ENCODE measurements around the gene CHRDL1.
"Not testable (repeated sequence)": the region's sequence is repeated elsewhere in the genome, so short reads cannot be mapped to it uniquely, and the experiment has no call there.

The CHRDL1 gene

DNA sequence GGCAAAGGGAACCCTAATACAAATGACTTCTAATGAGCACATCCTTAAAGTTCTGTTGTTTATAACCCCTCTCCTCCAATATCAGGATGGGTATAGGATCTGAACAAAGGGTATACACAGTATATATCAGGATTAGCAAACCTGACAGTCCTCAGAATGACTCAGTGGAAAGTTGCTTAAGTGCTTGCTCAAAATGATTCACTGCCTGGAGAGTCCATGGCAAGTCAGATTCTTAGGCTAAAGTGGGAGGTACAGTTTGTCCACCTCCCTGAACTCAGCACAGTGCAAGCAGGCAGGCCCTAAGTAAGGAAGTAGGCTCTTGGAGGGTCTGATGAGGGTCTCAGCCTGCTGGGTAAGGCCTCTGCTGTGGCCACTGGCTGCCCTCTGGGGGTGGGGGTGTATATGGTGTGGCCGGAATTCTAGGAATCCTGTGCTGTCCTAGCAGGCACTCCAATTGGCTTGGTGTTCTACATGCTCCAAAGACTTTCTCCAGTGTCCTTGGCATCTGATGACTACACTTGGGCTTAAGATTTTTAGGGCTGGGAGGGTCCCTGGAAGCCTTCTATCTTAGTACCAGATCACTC, 54.3 kb downstream of the CHRDL1 start:
- DNase-seq = no peak

DNA sequence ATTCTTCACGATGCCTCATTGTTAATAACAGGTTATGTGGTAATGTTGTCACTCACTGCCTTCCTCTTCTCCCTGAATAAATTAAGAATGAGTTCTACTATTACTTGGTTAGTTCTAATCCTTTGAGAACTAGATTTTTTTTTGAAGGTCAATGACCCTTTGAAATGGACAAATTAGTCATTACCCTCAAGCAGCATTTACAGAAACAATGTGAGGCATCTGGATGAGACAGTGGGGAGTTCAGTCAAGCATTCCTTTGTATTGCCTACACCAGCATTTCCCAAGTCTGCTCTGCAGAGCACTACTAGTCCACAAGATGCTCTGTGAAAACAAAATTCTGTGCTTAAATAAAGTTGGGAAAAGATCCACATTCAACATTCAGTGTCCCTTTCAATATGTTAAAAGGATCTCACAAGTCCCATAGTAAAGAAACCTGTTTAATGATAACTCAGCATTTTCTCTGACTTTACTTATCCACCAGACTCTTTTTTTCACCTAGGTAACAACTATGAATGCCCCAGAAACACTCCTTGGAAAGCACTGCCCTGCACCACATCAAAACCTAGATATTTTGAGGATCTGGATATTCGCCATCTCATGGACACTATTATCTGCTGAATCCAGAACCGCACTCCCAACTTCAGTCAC, 60.6 kb downstream of the CHRDL1 start:
- no peak for DNase-seq

DNA sequence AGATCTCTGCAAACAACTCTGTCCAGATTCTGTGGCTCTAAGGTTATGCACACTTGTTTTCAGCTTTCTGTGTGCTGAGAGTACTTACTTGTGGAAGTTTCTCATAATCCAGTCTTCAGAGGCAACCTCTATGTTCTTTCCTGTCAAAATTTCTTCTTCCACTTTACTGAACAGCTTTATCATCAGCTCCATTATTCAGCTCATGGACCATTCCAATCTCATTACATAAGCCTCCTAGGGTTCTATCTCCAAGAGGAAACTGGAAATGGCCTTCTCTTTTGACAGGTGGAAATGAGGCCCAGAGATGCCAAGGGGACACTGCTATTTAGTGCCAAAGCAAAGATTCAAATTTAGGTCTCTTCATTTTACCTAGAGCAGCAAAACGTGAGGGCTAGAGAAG, 61.3 kb downstream of the CHRDL1 start:
- no peak for DNase-seq

DNA sequence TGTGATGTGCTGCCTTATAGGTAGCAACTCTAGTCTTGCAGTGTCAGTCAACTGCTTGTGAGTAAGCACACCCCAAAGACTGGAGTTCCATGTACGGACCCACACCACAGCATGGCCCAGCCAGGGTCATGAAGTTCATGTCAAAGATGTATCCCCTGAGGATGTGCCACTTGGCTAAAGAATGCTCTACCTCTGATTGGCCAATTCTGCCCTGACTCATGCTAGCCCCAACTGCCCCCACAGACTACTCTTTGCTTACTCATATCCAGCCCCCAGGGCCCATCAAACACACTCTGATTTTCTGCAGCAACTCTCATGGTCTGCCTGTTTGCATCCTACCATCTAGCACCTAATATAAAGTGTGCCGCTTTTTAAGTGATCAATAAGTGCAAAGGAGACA, 62.5 kb downstream of the CHRDL1 start:
- no peak for DNase-seq

DNA sequence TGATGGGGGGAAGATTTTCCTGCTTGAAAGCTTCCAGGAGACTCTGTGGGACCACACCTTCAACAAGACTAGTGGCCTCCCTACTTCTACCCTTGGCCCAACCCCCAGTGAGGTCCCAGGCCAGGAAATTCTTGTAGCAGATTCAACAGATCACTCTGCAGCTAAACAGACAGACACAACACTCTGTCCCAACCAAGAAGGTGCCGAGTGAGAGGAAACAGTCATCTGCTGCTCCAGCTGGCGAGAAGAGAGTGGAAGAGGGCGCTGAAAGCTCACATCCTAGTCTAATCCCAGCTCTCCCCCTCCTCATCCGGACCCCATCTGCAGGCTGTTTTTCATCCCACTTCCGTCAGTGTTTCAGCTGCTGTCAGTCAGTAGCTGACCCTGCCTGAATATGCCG, 63.4 kb downstream of the CHRDL1 start:
- no peak for DNase-seq

DNA sequence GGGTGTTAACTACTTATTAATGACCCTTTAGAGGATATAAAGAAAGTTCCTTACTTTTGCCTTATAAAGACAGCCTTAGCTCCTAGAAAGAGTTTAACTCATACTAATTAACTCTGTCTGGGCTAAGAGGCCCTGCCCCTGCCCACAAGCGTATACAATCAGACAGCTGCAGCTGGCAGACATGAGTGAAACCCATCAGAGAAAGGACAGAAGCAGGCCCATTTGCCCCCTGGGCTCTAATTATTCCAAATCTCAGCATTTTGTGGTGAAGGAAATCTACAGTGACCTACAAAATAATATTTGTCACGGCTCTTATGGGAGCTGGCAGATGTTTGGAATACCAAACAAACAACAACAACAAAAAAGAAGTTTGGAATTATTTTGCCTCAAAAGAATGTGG, 71.8 kb downstream of the CHRDL1 start:
- DNase-seq = no peak

DNA sequence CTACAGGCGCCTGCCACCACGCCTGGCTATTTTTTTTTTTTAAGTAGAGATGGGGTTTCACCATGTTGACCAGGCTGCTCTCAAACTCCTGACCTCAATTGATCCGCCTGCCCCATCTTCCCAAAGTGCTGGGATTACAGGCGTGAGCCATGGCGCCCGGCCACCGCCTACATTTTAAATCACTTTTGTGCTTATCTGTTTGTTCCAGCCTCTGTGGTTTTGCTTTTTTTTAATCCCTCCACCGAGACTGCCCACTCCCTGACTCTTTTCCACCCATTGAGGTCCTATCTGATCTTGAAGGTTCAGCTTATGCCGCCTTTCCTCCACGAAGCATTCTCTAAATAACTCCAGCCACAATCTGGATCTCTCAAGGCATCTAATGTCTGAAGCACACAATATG, 73.5 kb downstream of the CHRDL1 start:
- DNase-seq = no peak

DNA sequence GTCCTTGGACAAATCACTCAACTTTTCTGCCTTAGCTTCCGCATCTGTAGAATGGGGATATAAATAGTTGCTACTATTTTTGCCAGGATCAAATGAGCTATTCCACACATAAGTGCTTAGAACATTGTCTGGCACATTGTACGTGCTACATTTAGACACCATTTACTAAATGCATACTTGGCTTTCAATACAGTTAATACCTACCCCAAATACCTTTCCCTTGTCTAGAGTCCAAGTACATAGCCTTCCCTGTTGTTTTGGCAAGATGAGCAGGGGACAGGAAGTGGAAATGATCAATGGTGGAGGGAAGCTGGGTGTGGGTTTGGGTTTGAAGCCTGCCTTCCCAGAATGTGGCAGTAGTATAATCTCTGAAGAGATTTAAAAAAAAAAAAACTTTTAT, 82.0 kb downstream of the CHRDL1 start:
- no peak for DNase-seq

DNA sequence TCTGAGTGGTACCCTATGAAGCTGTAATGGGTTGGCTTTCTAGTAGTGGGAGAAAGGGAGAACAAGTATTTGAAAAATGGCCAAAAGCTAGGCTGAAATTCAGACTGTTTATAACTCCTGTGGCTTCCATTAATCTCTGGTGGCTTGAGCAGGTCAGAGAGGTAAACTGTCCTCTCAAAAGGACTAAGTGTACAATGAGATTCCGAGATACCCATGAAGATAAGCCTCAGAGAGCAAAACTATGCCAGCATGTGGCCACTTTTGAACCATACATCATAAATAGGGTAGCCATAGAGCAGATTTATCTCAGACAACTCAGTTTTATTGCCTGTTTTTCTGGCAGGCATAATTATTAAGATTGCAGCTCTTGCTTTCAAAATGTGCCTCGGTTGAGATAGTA, 89.2 kb downstream of the CHRDL1 start:
- no peak for DNase-seq

DNA sequence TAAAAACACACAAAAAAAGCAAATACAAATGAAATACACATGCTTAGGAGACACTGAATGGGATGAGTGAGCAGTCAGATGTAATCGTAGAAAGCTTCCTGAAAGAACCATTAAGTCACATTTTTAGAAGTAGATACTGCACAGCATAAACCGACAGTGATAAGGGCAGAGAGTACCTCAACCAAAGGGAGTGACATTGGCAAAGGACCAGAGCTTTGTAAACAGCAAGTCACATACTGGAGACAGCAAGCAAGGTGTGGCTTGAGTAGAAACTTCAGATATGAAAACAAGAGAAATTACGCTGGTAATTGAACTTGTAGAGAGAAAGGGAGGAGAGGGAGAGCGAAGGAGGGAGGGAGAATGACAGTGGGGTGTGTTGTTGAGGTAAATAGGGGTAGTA, 92.0 kb downstream of the CHRDL1 start:
- no peak for DNase-seq

DNA sequence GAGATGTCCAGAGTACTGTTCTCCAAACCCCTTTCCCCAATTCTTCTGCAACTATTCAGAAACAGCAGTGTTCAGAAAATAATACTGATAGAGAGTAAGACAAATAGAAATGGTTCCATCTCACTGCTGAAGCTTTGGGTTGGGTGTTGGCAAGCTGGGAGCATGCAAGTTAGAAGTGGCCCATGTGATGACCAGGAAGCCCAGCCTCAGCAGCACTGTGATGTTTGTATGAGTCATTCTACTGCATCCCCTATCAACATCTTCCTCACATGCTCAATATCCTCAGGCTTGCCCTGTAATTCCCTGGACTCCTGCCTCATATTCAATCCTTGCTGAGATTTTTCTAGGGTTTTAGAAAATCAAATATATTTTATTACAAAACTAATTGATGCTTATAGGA, 96.5 kb downstream of the CHRDL1 start:
- DNase-seq = no peak

DNA sequence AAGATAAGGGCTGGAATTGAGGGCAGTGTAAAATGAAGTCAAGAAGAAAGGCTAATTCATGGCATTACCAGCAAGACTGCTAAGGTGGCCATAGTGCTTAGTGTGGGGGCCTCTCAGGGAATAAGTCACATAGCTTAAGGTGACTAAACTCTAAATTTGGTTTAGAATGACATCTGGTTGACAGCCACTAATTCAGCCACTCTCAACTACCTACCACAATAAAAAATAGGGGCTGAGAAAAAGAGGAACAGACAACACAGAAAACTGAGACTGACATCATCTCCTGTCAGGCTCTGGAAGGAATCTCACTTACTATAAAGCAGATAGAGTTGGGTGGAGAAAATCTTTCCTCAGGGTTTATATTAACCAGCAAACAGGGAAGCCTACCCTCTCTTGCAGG, 96.9 kb downstream of the CHRDL1 start:
- no peak for DNase-seq

DNA sequence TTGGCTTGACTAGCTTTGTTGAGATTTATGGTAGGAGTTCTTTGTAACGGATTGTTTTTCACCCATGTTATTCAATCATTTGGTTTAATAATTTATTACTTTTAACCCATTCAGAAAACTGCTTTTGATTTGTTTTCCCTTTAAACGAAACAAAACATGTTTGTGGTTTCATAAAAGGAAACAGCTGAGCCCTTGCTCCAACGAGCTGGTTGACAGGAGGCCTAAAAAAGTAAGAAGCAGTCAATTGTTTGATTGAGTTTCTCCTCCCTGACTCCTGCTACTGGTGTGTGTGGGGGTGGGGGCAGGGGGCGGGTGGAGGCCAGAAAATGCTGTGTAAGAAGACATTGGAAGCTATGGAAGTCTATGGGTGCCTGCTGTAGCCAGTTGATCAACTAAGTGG, 102.8 kb downstream of the CHRDL1 start:
- no peak for DNase-seq

DNA sequence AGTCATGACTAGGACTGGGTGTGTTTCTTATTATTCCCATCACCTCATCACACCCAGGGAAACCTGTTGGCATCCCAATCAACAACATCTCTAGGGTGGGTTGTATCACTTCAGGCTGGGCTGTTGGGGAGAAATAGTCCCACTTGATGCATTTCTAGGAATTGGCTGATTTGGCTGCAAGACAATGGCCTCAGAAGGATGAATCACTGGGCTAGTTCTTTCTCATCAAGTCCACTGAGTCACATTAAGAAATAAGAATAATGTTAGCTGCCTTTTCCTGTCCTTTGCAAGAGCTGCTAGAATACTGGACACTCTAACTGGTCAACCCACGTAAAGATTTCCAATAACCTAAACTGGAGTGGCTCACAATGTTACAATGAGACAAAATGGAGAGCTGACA, 104.2 kb downstream of the CHRDL1 start:
- DNase-seq = no peak

DNA sequence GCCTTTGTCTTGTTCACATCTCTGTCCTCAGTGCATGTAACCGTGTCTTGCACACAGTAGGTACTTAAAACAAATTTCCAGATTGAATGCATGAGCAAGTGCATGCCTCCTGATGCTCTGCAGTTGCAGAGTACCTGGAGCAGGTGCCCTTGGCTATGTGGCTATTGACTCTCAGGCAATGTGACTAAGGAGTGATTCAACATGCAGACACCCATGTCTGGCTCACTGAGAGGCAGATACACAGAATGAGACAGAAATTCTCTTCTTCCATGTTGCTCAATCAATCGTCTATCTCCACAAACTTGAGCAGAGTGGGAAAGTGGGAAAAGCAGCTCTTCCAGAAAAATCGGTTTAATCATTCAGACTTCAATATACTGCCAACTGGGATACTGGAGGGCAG, 111.0 kb downstream of the CHRDL1 start:
- no peak for DNase-seq

DNA sequence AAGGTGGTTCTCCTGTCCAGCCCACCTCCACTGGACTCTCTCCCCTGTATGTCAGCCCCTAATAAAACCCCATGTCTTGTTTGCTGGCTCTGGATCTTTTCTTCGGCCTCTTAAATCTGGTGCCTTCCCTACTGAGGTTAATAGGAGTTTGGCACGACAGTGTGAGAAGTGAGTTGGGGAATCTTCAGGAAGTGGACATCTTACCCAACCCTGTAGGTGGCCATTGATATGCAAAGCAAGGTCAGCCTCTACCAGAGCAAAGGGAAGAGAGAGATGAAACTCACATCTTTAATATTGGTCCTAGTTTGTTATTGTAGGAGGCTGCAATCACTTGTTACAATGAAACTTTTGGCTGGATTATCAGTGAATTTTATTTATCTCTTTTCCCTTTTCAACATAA, 111.7 kb downstream of the CHRDL1 start:
- DNase-seq = no peak

DNA sequence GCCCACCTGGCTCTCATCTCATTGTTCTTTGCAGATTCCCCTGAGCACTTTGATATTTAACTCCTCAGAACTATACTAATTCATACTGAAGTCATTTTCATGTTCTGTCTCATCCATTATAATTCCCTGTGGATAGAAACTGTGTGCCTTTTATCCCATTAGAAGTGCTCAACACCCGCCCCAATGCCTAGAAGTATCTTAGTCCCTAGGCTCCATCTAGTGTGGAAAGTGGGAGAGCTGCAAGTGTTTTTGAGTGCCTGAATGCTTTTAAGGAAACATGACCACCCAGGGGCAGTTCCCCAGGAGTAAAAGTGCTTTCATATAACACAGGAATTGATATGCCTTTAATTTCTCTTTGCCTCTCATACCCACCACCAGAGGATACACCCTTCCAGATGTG, 117.0 kb downstream of the CHRDL1 start:
- no peak for DNase-seq

DNA sequence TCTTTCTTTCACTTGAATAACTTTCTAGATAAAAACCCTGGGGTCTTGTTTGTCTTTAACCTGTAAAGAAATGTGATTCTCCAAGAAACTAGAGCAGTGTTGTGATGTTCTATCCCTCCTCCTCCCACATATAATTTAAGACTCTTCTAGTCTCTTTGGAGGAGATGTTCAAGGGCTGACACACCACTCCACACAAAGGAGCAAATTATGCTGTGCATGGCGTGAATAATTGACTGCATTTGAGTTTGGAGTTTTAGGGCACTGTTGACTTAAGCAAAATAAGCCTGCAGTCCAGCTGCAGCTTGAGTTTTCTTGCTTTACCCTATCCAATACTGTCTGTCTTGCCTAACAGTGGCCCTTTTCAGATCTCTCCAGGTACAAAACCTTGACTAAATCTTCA, 119.7 kb downstream of the CHRDL1 start:
- no peak for DNase-seq

DNA sequence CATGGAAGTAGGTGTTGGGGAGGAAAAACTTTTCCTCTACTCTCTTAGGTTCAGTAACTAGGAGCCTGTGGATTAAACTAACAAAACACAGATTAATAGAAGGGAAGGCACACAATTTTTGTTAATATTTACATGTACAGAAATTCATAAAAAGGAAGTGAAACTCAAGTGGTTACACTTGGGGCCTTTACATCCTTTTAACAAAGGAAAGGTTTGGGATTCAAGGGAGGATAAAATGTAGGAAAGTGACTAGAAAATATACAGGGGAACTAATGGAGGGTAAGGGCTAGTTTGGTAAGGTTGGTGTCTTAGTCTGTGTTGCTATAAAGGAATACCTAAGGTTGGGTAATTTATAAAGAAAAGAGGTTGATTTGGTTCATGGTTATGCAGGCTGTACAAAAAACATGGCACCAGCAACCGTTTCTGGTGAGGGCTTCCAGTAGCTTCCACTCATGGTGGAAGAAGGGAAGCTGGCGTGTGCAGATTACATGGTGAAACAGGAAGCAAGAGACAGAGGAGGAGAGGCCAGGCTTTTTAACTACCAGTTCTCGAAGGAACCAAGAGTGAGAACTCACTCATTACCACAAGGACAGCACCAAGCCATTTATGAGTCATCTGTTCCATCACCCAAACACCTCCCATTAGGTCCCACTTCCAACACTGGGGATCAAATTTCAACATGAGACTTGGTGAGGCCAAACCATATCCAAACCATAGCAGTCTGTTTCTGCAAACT, 124.4 kb downstream of the CHRDL1 start:
- no peak for DNase-seq

DNA sequence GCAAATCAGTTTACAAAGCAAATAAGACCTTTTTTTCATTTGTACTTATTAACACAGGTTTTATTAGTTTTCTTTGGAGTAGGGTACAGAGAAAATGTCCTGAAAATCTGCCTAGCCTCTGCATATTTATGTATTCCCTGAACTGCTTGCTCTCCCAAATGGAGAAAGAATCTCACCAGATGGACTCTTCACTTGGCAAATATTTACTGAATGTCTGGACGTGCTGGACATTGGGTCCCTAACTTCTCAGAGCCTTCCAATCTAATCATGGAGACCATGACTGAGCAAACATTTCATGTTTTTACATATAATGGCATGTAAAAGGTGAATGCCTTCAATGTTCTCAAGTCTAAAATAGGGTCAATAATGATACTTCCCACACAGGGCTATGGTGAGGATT, 126.0 kb downstream of the CHRDL1 start:
- no peak for DNase-seq

DNA sequence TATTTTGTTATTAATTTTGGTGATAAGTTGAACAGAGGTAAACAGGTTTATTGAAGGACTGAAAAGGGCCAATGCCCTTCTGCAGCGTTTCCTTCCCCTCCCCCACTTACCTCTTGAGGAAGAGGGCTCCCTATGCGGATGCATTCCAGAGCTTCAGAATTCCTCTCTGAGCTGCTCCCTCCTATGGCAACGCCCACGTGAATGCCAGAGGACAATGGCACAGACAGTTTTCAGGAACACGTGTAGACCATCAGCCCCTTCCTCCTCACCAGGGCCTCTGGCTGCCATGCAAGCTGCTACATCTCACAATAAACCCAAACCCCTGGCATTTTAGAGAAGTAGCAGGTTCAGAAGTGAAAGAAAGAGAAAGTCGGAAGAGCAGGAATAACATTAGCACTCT, 127.9 kb downstream of the CHRDL1 start:
- no peak for DNase-seq

DNA sequence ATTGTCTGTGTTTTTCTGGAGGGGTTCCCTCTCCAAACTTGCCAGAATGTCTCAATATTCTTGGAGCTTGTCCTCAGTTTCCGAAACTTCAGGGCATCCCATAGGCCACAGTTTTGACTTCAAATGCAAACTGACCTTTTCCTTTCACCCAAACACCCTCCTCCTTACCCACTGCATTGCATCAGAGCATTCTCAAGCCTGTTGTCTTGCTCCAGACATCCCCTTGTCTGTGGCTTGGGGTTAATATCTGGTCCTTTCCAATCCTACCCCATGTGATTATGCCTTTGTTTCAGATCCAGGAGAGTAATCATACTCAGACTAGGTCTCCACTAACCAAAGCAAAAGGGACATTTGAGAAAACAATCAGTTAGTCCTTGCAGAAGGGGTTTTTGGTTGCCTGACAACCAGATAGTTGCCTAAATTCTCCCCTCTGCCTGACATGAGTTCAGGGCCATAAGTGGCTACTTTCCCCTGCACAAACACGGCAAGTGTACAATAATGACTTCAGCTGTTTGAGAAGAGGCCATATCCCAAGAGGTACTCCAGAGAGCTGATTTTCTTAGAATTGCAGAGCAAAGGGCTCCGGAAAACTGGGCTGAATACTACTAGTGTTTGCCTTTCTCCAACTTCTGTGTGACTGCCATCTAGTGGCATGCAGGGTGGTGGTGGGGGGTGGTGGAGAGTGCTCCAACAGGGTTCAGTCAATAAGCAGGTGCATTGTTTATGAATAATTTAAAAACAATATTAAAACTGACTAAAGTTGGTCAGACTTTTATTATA, 130.2 kb downstream of the CHRDL1 start:
- no peak for DNase-seq

DNA sequence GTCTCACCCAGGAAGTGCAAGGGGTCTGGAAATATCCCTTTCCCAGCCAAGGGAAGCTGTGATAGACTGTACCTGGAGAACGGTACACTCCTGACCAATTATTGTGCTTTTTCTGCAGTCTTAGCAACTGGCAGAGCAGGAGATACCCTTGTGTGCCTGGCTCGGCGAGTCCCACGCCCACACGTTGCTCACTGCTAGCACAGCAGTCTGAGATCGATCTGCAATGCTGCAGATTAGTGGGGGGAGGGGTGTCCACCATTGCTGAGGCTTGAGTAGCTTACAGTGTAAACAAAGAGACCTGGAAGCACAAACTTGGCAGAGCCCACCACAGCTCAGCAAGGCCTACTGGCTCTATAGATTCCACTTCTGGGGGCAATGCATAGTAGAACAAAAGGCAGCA, 138.5 kb downstream of the CHRDL1 start:
- no peak for DNase-seq

DNA sequence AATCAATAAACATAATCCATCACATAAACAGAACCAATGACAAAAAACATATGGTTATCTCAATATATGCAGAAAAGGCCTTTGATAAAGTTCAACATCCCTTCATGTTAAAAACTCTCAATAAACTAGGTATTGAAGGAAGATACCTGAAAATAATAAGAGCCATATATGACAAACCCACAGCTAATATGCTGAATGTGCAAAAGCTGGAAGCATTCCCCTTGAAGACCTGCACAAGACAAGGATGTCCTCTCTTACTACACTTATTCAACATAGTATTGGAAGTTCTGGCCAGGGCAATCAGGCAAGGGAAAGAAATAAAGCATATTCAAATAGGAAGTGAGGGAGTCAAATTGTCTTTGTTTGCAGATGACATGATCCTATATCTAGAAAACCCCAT, 141.3 kb downstream of the CHRDL1 start:
- not testable (repeated sequence) for DNase-seq
